ENCODE data around the gene RPS19.

- TF ChIP-seq ZNF274 (IDR thresholded peaks at IDR 0.05; ENCODE audit: low read depth, low read length) (no peak), YY1 (IDR thresholded peaks at IDR 0.05; ENCODE audit: insufficient read depth, insufficient read length) (no peak)
Measured at GRCh38 chr19:41871573-41872383, 11.7 kb downstream of the RPS19 start.
